Coronary artery (tissue), 2 donors: ENCODE measurements around the gene PHC3.

ENCODE experiments used
- DNase-seq: peaks from one replicate; pipeline ENCODE4 v3.0.0-alpha.2; 2017; ENCODE audit warnings: low spot score
- H3K27ac ChIP-seq, 2 donors: fragments of 200-600 bp; sonication (generic); one replicate each; pipeline ENCODE4 v1.5.1; 2016 to 2019
- H3K4me3 ChIP-seq: fragments of 200-600 bp; sonication (generic); 2 replicates; pipeline ENCODE4 v1.5.1; 2016; ENCODE audit warnings: mild to moderate bottlenecking, moderate library complexity
- TF ChIP-seq, protein P1 (sequence below): fragments of 200-600 bp; sonication (generic); IDR thresholded peaks from one replicate; pipeline ENCODE4 v1.5.1; 2019; ENCODE audit warnings: antibody characterized with exemption

PHC3 gene

DNA sequence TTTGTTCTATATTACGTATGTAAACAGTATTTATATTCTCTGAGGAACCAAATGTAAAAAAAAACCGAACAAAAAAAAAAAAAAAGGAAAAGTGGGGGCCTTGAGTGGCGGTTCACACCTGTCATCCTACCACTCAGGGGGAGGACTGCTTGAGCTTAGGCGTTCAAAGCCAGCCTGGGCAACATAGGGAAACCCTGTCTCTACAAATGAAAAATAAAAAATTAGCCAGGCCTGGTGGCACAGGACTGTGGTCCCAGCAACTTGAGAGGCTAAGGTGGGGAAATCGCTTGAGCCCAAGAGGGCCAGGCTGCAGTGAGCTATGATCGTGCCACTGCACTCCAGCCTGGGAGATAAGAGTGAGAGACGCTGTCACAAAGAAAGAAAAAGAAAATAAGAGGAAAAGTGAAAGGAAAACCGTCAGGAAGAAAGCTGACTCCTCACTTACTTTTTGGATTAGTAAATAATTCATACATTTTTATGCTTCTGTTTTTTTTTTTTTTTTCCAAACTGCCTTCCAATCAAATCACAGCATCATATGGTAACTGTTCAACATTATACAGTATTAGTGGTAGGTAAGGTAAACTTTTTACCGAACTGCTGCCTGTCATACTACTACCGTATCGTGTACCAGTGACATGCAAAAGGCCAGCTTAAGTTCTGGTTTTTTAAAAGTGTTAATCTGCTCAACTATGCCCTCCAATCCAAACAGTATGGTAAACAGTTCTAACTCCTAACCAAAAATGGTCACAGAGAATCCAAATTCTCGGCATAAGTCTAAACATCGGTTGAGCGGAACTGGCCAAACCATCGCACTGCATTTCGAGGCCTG lies 1.2 kb downstream of the PHC3 start:
- TF ChIP-seq, protein P1, sequence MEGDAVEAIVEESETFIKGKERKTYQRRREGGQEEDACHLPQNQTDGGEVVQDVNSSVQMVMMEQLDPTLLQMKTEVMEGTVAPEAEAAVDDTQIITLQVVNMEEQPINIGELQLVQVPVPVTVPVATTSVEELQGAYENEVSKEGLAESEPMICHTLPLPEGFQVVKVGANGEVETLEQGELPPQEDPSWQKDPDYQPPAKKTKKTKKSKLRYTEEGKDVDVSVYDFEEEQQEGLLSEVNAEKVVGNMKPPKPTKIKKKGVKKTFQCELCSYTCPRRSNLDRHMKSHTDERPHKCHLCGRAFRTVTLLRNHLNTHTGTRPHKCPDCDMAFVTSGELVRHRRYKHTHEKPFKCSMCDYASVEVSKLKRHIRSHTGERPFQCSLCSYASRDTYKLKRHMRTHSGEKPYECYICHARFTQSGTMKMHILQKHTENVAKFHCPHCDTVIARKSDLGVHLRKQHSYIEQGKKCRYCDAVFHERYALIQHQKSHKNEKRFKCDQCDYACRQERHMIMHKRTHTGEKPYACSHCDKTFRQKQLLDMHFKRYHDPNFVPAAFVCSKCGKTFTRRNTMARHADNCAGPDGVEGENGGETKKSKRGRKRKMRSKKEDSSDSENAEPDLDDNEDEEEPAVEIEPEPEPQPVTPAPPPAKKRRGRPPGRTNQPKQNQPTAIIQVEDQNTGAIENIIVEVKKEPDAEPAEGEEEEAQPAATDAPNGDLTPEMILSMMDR = no peak
- peak overlapping the region; percentile 97 to 98 for H3K27ac ChIP-seq
- DNase-seq = no peak
- peak overlapping the region; percentile 97 for H3K4me3 ChIP-seq

DNA sequence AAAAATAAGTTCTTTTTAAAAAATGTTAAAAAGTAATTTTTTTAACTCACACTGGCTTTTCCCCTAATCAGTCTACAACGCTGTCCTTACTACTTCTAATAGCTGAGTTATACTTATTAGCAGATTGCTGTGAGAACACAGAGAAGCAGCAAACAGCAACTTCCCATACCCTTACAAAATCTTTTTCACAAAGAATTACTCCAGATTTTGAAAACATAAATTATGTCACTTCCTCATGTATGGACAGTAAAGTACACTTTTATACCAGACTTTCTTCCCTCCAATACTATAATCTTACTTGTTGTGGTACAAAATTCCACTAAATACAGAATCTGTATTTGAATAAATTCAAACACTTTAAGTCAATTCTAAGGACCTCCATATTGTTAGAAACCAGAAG lies 2.1 kb downstream of the PHC3 start:
- peak overlapping the region; percentile 97 for H3K4me3 ChIP-seq
- TF ChIP-seq, protein P1 = no peak
- DNase-seq = no peak
- no peak overlapping the region for H3K27ac ChIP-seq

- no peak for DNase-seq
- H3K4me3 ChIP-seq = peak overlapping the region; percentile 97
- no peak overlapping the region for H3K27ac ChIP-seq
- TF ChIP-seq, protein P1 = no peak
Measured at GRCh38 chr3:170178651-170179050, 2.9 kb downstream of the PHC3 start.

DNA sequence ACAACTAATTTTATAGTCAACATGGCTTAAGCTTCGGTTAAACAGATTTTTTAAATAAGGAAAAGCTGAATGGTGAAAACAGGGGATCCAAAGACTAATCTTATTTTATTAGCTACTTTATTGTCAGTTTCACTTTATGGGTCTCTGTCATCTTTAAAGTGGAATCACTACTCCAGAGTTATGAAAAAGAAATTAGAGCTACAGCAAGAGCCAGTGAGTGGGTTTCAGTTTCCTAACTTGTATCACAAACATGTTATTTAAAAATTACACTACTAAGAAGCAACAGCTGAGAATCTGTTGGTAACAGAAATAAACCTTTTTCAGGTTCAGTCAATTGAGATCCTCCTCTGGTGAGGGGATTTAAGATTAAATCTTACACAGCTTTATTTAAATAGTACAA lies 10.0 kb downstream of the PHC3 start:
- TF ChIP-seq, protein P1 = no peak
- DNase-seq = no peak
- no peak overlapping the region for H3K27ac ChIP-seq
- no peak overlapping the region for H3K4me3 ChIP-seq

GRCh38 chr3:170164717-170165116 lies 16.8 kb downstream of the PHC3 start:
- no peak for DNase-seq
- H3K4me3 ChIP-seq = no peak overlapping the region
- TF ChIP-seq, protein P1 = no peak
- no peak overlapping the region for H3K27ac ChIP-seq

DNA sequence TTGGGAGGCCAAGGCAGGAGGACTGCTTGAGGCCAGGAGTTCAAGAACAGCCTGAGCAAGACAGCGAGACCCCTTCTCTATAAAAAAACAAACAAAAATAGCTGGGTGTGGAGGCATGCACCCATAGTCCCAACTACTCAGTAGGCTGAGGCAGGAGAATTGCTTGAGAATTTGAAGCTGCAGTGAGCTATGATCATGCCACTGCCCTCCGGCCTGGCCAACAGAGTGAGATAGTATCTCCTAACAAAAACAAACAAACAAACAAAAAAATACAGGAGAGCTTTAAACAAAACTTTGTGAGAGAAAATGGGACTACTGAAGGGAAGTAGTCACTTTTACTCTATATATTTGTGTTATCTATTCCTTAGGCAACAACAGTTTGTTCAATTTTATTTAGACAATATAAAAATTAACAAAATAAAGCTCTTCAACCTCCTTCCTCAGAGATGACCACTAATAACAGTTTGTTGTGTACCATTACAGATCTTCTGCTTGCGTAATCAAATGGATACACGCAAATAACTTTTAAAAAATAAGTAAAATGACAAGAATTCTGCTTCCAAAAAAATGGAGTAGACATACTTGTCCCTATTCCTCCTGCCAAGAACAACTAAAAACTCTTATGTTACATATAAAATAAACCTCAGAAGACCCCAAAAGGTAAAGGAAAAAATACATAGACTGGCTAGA lies 17.4 kb downstream of the PHC3 start:
- no peak overlapping the region for H3K27ac ChIP-seq
- no peak for DNase-seq
- H3K4me3 ChIP-seq = no peak overlapping the region
- TF ChIP-seq, protein P1 = no peak

DNA sequence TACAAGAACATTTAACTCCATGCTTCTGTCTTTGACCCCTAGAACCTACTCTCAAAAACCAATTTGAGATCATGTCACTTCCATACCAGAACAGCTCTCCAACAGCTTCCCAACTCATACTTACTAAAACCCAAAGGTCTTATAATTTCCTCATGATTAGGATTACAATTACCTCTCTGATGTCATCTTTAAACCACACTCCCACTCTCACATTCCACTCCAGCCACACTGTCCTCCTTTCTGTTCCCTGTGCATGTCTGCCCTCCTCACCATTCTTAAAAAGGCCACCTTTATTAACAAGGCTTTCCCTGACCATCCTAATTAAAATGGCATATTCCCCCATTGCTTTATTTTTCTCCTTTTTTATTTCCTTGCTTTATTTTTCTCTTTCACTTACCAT lies 18.9 kb downstream of the PHC3 start:
- no peak for DNase-seq
- Histone ChIP-seq H3K27ac (no peak overlapping the region), H3K4me3 (no peak overlapping the region)
- TF ChIP-seq, protein P1 = no peak
